Endothelial cell of umbilical vein (primary cell): ENCODE measurements around the gene TTLL13. TPM values are rescaled to one million over a fixed set of nuclear protein-coding genes. Genes with fewer than 3 reads are reported as not detected.

Source experiments
- BruUV-seq: library from RNA; stranded (reverse); fragments of 400-500 nt; replicated peaks from 2 replicates; lab custom pipeline; 2021; lab: Mats Ljungman, UMichigan
- CTCF ChIA-PET: fragments of 300-600, 350-600 bp; sonication (Branson Sonifier 250); formaldehyde crosslinking; loops from one replicate; lab custom pipeline; 2021; ENCODE audit warnings: antibody characterized with exemption, inconsistent platforms; lab: Charles Lee
- POLR2A ChIA-PET: fragments of 300-600, 350-600 bp; sonication (Branson Sonifier 250); formaldehyde crosslinking; loops from one replicate; lab custom pipeline; 2021; ENCODE audit warnings: antibody characterized with exemption, inconsistent platforms; lab: Charles Lee
- DNase-seq: peaks from one replicate; pipeline ENCODE4 v3.0.0-alpha.2; 2011; ENCODE audit warnings: low read depth, low spot score
- FAIRE-seq: peaks from 2 replicates; lab custom pipeline; 2011; peaks lifted over from hg19 to GRCh38; lab: Jason Lieb, UNC
- H2AFZ ChIP-seq: 2 replicates; pipeline ENCODE4 v1.6.0; 2012; ENCODE audit warnings: low read depth, low read length, control low read depth, inconsistent platforms
- H3K27ac ChIP-seq: 2 replicates; pipeline ENCODE4 v1.5.1; 2011; ENCODE audit warnings: low read depth, mild to moderate bottlenecking, control low read depth, low read length, moderate library complexity; ENCODE audit not compliant: insufficient read depth
- H3K27me3 ChIP-seq, 2 experiments: 2 replicates each; pipeline versions ENCODE4 v1.6.0 to v1.6.1; 2011; ENCODE audit warnings: low read length in 2 of 2, mixed read lengths in 1 of 2; ENCODE audit not compliant: control insufficient read depth in 2 of 2, insufficient read depth in 2 of 2
- H3K36me3 ChIP-seq, 2 experiments: 2 replicates in 1 of 2; 3 replicates in 1 of 2; pipeline ENCODE4 v1.5.1; 2011; ENCODE audit warnings: low read length in 2 of 2, mild to moderate bottlenecking in 1 of 2, moderate library complexity in 1 of 2; ENCODE audit not compliant: control insufficient read depth in 2 of 2, insufficient read depth in 2 of 2; ENCODE audit errors: extremely low read depth in 1 of 2
- H3K4me1 ChIP-seq: 3 replicates; pipeline ENCODE4 v1.5.1; 2011; ENCODE audit warnings: mild to moderate bottlenecking, low read length; ENCODE audit not compliant: control insufficient read depth, insufficient read depth; ENCODE audit errors: extremely low read depth
- H3K4me2 ChIP-seq: 2 replicates; pipeline ENCODE4 v1.6.1; 2011; ENCODE audit warnings: low read length, control low read depth, mixed read lengths; ENCODE audit not compliant: insufficient read depth
- H3K4me3 ChIP-seq, 3 experiments: fragments of 200-600 bp in 1 of 3; sonication (generic), shearing (Covaris generic) in 1 of 3; replicated peaks in 1 of 3; 2 replicates each; pipeline ENCODE4 v1.5.1; 2011 to 2016; ENCODE audit warnings: control low read depth in 3 of 3, low read length in 3 of 3, mild to moderate bottlenecking in 2 of 3, inconsistent platforms in 1 of 3, low read depth in 1 of 3, moderate library complexity in 1 of 3; ENCODE audit not compliant: insufficient read depth in 1 of 3
- H3K79me2 ChIP-seq: 2 replicates; pipeline ENCODE4 v1.6.0; 2012; ENCODE audit warnings: low read length, inconsistent platforms; ENCODE audit not compliant: control insufficient read depth, insufficient read depth
- H3K9ac ChIP-seq: replicated peaks from 2 replicates; pipeline ENCODE3; 2011; ENCODE audit warnings: low read length, control low read depth; ENCODE audit not compliant: insufficient read depth; ENCODE audit errors: extremely low read depth
- H3K9me1 ChIP-seq: replicated peaks from 3 replicates; pipeline ENCODE4 v1.6.0; 2011; ENCODE audit warnings: mild to moderate bottlenecking, low read length; ENCODE audit not compliant: control insufficient read depth, insufficient read depth; ENCODE audit errors: extremely low read depth
- H3K9me3 ChIP-seq: replicated peaks from 2 replicates; pipeline ENCODE4 v1.5.1; 2012; ENCODE audit warnings: low read length, inconsistent platforms; ENCODE audit not compliant: control insufficient read depth, insufficient read depth
- H4K20me1 ChIP-seq: replicated peaks from 2 replicates; pipeline ENCODE3; 2011; ENCODE audit warnings: mild to moderate bottlenecking, low read length; ENCODE audit not compliant: control insufficient read depth, insufficient read depth; ENCODE audit errors: extremely low read depth
- EZH2 ChIP-seq: IDR thresholded peaks from 2 replicates; pipeline ENCODE4 v1.6.1; 2012; ENCODE audit warnings: borderline replicate concordance, low read depth, mild to moderate bottlenecking, moderate library complexity, low read length, inconsistent platforms; ENCODE audit not compliant: severe bottlenecking
- FOS ChIP-seq: IDR thresholded peaks from 2 replicates; pipeline ENCODE4 v1.6.1; 2011; ENCODE audit warnings: mild to moderate bottlenecking, low read length, moderate library complexity, borderline replicate concordance; ENCODE audit not compliant: insufficient read depth
- GATA2 ChIP-seq: IDR thresholded peaks from 2 replicates; pipeline ENCODE4 v1.7.0; 2011; ENCODE audit warnings: low read depth, mild to moderate bottlenecking, moderate library complexity, mixed read lengths, low read length; ENCODE audit not compliant: insufficient read length, insufficient read depth
- JUN ChIP-seq: IDR thresholded peaks from 2 replicates; pipeline ENCODE4 v1.6.1; 2011; ENCODE audit warnings: borderline replicate concordance, low read depth; ENCODE audit not compliant: insufficient read length, insufficient read depth
- MYC ChIP-seq: IDR thresholded peaks from one replicate; pipeline ENCODE4 v1.6.1; 2011; ENCODE audit warnings: mild to moderate bottlenecking, low read depth, low read length
- POLR2A ChIP-seq: IDR thresholded peaks from 2 replicates; pipeline ENCODE4 v1.6.1; 2012; ENCODE audit warnings: low read depth, mild to moderate bottlenecking, control low read depth, low read length
- POLR2AphosphoS5 ChIP-seq: IDR thresholded peaks from 2 replicates; pipeline ENCODE4 v1.6.1; 2012; ENCODE audit warnings: low read depth, mild to moderate bottlenecking, control low read depth, low read length, moderate library complexity; ENCODE audit not compliant: insufficient read depth
- dilution Hi-C: fragments of 300-500 bp; cut with MboI; formaldehyde crosslinking; loops from one replicate; pipeline ENCODE4 v1.15.0; 2019; ENCODE audit warnings: low sequenced_read_pairs; ENCODE audit not compliant: extremely low pct_ligation_motif_present
- intact Hi-C: fragments of 100-400 bp; cut with micrococcal nuclease; formaldehyde crosslinking; loops from one replicate; pipeline ENCODE4 v1.10.0; 2022
- polyA plus RNA-seq, 4 experiments: library from polyadenylated mRNA; depleted of rRNA in 3 of 4; stranded (reverse) in 3 of 4; unstranded in 1 of 4; fragments of >200 nt; gene quantifications; 2 replicates each; pipeline versions ENCODE4 v1.2.1 to v1.2.3, GENCODE V29; 2011 to 2012; ENCODE audit warnings: missing spikeins in 1 of 4
- total RNA-seq: library from RNA; stranded (reverse); gene quantifications from 2 replicates; pipeline ENCODE4 v1.2.3, GENCODE V29; 2021
- TF ChIP-seq, protein P1 (sequence below), 2 donors: IDR thresholded peaks; 1 replicate in 1 of 2; 2 replicates in 1 of 2; pipeline ENCODE4 v1.5.1; 2011; ENCODE audit warnings: low read length in 2 of 2, mild to moderate bottlenecking in 2 of 2, moderate library complexity in 2 of 2, control low read depth in 1 of 2, inconsistent platforms in 1 of 2, low read depth in 1 of 2; ENCODE audit not compliant: insufficient read depth in 1 of 2; ENCODE audit errors: extremely low read depth in 1 of 2
- TF ChIP-seq, protein P2 (sequence below): IDR thresholded peaks from 2 replicates; pipeline ENCODE4 v1.6.1; 2011; ENCODE audit not compliant: insufficient read depth, insufficient read length

TTLL13 gene
- total and polyA plus RNA-seq, 2 donors (not counting 3 experiments of a cell fraction or from before 2014, with no cell fraction given), result 0.04 TPM; not detected in 1

- no peaks in the 10 kb centered on the region for H3K9me3 ChIP-seq
- intact Hi-C loops (loop anchor here (1.0 to 10.0 kb wide), 2 partner anchors 8 to 316 kb away; partner anchors contain the start of gene AP3S2), dilution Hi-C loops (loop anchor here (10.0 kb wide), 1 partner anchor 66 kb away; no protein-coding TSS in a partner anchor)
- BruUV-seq, result no TSS peak
- ChIA-PET POLR2A (interaction anchor here (0.7 kb wide), 1 partner anchor 720 kb away, joined by 3 read pairs; no protein-coding TSS in a partner anchor), CTCF (interaction anchor here (1.5 kb wide), 1 partner anchor 10 kb away, joined by 5 read pairs; the partner anchor contains the start of gene SEMA4B)
- H3K4me1 ChIP-seq, result peaks cover 12% of the 10 kb centered on the region
- peak; percentile 4 for FAIRE-seq
- no peak for DNase-seq
- H3K9ac ChIP-seq, result no peak overlapping the region
- TF ChIP-seq JUN (no peak), POLR2A (no peak), FOS (no peak), EZH2 (no peak), MYC (no peak), POLR2AphosphoS5 (no peak), GATA2 (no peak)
- TF ChIP-seq, protein P1, sequence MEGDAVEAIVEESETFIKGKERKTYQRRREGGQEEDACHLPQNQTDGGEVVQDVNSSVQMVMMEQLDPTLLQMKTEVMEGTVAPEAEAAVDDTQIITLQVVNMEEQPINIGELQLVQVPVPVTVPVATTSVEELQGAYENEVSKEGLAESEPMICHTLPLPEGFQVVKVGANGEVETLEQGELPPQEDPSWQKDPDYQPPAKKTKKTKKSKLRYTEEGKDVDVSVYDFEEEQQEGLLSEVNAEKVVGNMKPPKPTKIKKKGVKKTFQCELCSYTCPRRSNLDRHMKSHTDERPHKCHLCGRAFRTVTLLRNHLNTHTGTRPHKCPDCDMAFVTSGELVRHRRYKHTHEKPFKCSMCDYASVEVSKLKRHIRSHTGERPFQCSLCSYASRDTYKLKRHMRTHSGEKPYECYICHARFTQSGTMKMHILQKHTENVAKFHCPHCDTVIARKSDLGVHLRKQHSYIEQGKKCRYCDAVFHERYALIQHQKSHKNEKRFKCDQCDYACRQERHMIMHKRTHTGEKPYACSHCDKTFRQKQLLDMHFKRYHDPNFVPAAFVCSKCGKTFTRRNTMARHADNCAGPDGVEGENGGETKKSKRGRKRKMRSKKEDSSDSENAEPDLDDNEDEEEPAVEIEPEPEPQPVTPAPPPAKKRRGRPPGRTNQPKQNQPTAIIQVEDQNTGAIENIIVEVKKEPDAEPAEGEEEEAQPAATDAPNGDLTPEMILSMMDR (IDR thresholded peaks at IDR 0.05; ENCODE audit: extremely low read depth in 1 of 2, insufficient read depth in 1 of 2, low read depth in 1 of 2, low read length in 2 of 2), result no peak
- TF ChIP-seq, protein P2, sequence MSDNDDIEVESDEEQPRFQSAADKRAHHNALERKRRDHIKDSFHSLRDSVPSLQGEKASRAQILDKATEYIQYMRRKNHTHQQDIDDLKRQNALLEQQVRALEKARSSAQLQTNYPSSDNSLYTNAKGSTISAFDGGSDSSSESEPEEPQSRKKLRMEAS, result no peak
- H2AFZ ChIP-seq, result no peak overlapping the region
- H4K20me1 ChIP-seq, result no peaks in the 10 kb centered on the region
- H3K27ac ChIP-seq, result no peak overlapping the region
- no peaks in the 10 kb centered on the region for H3K36me3 ChIP-seq
- no peak overlapping the region for H3K4me3 ChIP-seq
- no peak overlapping the region for H3K4me2 ChIP-seq
- no peaks in the 10 kb centered on the region for H3K79me2 ChIP-seq
- no peaks in the 10 kb centered on the region for H3K27me3 ChIP-seq
- no peaks in the 10 kb centered on the region for H3K9me1 ChIP-seq
Measured at GRCh38 chr15:90211009-90211408, 38.3 kb upstream of the TTLL13 start.
